Skeletal muscle satellite cell (primary cell): ENCODE results near the gene PGGT1B. TPM values are rescaled to one million over a fixed set of nuclear protein-coding genes. Genes with fewer than 3 reads are reported as not detected.
A peak's percentile ranks its signal among the peaks of the same experiment; 100 is the strongest.

Experiments
- H3K27me3 ChIP-seq: 2 replicates; pipeline ENCODE4 v1.7.0; 2013; ENCODE audit warnings: low read length; ENCODE audit not compliant: control insufficient read depth, insufficient read depth
- H3K36me3 ChIP-seq: 2 replicates; pipeline ENCODE4 v1.7.0; 2013; ENCODE audit warnings: mild to moderate bottlenecking, control low read depth, low read length; ENCODE audit not compliant: insufficient read depth
- H3K4me1 ChIP-seq: 2 replicates; pipeline ENCODE4 v1.7.0; 2013; ENCODE audit warnings: low read length; ENCODE audit not compliant: control insufficient read depth, insufficient read depth
- H3K4me2 ChIP-seq: 2 replicates; pipeline ENCODE4 v1.7.0; 2013; ENCODE audit warnings: mild to moderate bottlenecking, low read length
- H3K4me3 ChIP-seq: 2 replicates; pipeline ENCODE4 v1.7.0; 2013; ENCODE audit warnings: low read length
- H3K9ac ChIP-seq: 2 replicates; pipeline ENCODE4 v1.7.0; 2013; ENCODE audit warnings: mild to moderate bottlenecking, low read depth, low read length, moderate library complexity
- H3K9me3 ChIP-seq: replicated peaks from 2 replicates; pipeline ENCODE4 v1.7.0; 2013; ENCODE audit warnings: mild to moderate bottlenecking, control low read depth, low read length
- small RNA-seq: library from RNA; depleted of rRNA; stranded (forward); fragments of <200 nt; gene quantifications from one replicate; pipeline ENCODE3, GENCODE V24; 2012

The PGGT1B gene

DNA sequence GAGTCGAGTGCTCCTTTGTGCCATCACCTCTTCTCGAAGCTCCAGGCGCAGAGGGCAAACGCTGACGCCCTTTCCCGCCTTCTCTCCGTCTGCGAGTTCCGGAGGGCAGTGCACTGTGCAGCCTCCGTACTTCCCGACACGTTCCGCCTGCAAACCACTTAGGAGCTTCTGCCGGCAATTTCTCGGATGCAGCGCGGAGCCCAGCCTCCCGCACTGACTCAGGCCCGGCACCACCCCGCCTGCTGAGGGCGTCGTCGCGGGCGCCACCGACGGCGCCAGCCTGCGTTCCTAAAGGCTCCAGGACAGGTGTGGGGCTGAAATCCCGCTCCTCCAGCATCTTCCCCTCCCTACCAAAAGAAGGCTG is 83.7 kb downstream of the PGGT1B start:
- Histone ChIP-seq H3K4me2 (peak overlapping the region; percentile 96), H3K4me3 (no peak overlapping the region), H3K4me1 (peaks cover 6% of the 10 kb centered on the region), H3K27me3 (peaks cover 37% of the 10 kb centered on the region), H3K9ac (no peak overlapping the region), H3K36me3 (no peaks in the 10 kb centered on the region), H3K9me3 (no peaks in the 10 kb centered on the region)

DNA sequence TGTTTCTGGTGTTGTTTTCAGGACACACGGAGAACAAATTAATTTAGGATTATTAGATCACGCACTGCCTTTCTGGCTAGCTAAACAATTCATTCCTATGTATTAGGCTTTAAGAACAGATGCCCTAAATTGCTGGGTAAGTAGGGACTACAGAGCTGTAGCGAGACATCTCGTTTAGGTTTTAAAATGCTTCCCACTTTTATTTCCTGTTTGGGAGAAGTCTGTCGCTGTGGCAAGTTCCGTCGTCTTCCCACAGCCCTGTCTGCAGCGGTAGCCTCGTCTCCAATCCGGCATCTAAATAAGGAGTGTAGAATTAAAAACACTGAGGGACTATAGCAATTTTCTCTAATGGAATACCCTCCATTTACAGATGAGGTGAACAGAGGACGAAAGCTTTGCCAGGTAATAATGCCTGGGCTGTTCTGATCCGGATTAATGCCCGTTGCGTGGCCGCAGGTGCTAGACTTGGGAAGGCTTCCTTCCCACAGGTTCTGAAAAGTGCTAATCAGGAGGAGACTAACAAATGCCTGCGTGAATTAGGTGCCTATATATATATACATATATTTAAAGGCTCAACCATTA is 91.7 kb downstream of the PGGT1B start:
- H3K27me3 ChIP-seq = peaks cover 15% of the 10 kb centered on the region
- peak overlapping the region; percentile 99 for H3K4me3 ChIP-seq
- H3K36me3 ChIP-seq = no peaks in the 10 kb centered on the region
- no peak overlapping the region for H3K9ac ChIP-seq
- H3K9me3 ChIP-seq = no peaks in the 10 kb centered on the region
- H3K4me2 ChIP-seq = peak overlapping the region; percentile 100
- H3K4me1 ChIP-seq = peaks cover 5% of the 10 kb centered on the region

DNA sequence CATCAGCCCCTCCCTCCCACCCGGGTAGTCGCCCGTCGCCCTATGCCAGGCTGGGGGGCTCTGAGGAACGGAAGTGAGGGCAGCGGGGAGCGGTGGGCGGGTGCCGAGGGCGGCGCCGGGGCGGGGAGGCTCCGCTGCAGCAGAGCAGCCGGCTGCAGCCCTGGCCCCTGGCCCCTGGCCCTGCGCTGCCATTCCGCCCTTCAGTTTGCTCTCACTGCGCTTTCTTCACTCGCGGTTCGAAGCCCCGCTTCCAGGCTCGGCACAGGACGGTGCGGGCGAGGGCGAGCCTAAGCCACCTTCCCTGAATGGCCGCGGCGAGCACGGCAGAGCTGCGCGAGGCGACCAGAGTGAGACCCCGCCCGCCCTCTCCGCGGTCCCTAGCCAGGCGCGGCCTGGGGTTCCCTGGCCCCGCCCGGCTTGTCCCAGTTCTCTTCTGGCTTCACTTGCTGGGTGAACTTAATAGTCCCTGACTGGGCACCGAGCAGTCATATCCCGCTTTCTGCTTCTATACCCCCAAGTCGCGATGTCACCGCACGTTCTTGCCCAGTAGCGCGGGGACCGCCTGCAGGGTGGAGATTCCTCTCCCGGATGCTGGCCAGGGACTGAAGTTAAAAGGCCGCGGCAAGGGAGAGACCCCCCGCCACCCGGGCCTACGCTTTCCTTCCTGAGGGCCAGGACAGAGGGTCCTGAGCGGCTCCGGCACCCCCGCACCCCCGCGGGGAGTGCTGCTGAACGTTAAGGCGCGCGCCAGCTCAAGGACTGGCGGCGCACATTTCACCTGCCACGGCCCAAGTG is 92.3 kb downstream of the PGGT1B start:
- Histone ChIP-seq H3K9me3 (no peaks in the 10 kb centered on the region), H3K4me2 (peak overlapping the region; percentile 100), H3K4me3 (peak overlapping the region; percentile 99), H3K4me1 (peaks cover 5% of the 10 kb centered on the region), H3K27me3 (peaks cover 15% of the 10 kb centered on the region), H3K36me3 (no peaks in the 10 kb centered on the region), H3K9ac (peak overlapping the region; percentile 39)

DNA sequence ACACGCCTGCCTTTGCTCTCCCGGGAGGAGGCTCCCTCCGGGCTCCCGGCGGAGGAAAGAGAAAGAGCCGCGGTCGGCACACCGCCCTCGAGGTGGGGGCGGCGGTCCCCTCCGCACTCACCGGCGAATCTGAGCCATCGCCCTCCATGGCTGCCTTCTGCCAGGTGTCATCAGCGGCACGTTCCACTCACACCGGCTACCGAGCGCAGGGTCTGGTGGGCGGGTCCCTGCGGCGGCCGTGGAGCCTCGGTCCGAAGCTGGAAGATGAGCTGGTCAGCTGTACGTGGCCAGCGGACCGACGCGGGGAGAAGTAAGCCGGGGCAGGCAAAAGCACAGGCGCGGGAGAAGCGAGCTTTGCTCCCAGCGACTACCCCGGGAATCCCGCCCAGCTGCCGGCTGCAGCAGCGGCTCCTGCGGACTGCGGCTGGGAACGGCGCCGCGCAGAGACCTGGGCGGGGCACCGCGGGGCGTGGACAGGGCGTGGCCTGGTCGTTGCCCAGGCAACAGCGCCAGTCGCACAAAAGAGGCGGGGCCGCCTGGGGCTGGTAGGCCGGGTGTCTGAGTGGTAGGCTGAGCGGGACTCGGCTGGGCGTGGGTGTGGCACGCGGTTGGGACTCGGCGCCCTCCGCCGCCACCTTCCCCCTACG is 93.1 kb downstream of the PGGT1B start, which contains the start of gene TRIM36:
Gene TRIM36, minus strand, starts transcription at position 422 of the 647 bp plus-strand sequence. Its CDS starts 274 bp downstream, at position 148.
- Histone ChIP-seq H3K9me3 (no peaks in the 10 kb centered on the region), H3K4me2 (peak within 1 kb of the TSS; percentile 100), H3K4me3 (peak within 1 kb of the TSS; percentile 99), H3K36me3 (no peaks in the 10 kb centered on the region), H3K27me3 (peaks cover 15% of the 10 kb centered on the region), H3K9ac (peak within 1 kb of the TSS; percentile 83), H3K4me1 (peaks cover 5% of the 10 kb centered on the region)

DNA sequence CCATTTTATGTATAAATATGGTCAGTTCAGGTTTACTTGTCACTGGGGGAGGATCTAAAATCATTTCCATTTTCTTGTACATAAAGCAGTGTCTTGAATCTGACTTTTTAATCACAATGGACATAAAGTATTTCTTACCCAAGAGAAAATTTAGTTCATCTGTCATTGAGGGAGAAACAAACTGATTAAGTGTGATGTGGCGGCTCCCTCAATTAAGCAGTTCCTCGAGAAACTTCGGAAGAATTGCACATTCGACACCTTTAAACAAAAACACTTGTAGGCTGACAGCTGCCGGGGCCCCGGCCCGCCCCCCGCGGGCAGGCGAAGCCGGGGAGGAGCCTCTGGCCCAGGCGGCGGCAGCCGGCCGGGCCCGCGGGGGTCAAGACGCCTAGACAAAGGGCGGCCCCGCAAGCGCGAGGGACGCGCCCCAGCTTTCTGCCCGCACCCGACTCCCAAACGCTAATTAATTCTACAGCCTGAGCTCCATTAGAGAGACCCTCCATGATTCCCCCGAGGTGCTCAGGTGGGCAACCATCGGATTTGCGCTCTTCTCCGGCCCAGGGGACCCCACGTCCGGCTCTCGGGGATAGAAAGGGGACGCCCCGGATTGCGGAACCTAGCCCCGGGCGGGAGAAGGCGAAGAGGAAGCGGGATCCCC is 93.7 kb downstream of the PGGT1B start:
- peak overlapping the region; percentile 99 for H3K4me3 ChIP-seq
- H3K4me1 ChIP-seq = peaks cover 5% of the 10 kb centered on the region
- peak overlapping the region; percentile 100 for H3K4me2 ChIP-seq
- no peaks in the 10 kb centered on the region for H3K36me3 ChIP-seq
- peak overlapping the region; percentile 83 for H3K9ac ChIP-seq
- H3K27me3 ChIP-seq = peaks cover 15% of the 10 kb centered on the region
- no peaks in the 10 kb centered on the region for H3K9me3 ChIP-seq

DNA sequence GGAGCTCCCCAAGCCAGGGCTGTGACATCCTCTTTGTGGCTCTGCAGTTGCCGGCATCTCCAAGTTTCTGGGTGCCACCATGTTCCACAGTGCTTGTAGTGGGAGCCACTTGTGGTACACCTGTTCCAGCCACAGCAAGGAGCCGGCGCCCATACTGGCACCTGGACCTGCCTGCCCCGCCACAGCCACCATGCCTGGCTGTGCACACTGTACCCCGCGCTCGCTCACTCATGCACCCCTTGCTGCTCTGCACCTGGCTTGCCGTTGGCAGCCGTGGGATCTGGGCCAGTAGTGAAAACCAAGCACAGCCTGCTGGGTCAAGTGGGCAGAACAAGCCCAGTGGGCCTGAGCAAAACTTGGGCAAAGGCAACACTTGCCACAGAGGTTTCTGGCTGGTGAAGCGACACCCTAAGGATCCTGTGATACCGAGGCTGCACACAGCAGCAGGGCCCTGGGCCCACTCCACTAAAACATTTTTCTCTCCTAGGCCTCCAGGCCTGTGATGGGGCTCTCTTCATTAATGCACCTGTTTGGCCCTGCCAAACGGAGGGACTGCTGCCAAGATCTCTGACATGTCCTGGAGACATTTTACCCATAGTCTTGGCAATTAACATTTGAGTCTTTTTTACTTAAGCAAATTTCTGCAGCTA is 95.8 kb downstream of the PGGT1B start:
- Histone ChIP-seq H3K4me2 (no peak overlapping the region), H3K27me3 (peaks cover 8% of the 10 kb centered on the region), H3K4me1 (peaks cover 5% of the 10 kb centered on the region), H3K36me3 (no peaks in the 10 kb centered on the region), H3K9me3 (no peaks in the 10 kb centered on the region), H3K4me3 (no peak overlapping the region), H3K9ac (no peak overlapping the region)

DNA sequence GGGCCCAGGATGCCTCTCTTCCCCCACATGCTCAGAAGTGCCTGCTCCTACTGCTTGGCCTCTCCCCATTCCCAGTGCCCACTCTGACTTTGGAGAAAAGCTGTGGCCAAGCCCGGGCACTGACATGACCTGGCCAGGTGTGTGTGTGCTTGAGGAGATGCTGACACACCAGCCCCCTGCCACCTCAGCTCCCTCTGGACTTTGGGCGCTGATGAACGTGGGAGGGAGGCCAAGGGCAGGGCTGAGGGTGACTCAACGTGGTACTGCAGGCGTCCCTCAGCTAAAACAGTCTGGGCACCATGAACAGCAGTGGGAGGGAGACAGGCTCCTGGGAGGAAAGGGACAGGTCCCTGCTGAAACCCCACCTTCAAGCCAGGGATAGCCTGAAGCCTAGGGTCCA is 96.9 kb downstream of the PGGT1B start:
- H3K4me3 ChIP-seq = no peak overlapping the region
- H3K4me1 ChIP-seq = peaks cover 4% of the 10 kb centered on the region
- H3K27me3 ChIP-seq = peaks cover 5% of the 10 kb centered on the region

DNA sequence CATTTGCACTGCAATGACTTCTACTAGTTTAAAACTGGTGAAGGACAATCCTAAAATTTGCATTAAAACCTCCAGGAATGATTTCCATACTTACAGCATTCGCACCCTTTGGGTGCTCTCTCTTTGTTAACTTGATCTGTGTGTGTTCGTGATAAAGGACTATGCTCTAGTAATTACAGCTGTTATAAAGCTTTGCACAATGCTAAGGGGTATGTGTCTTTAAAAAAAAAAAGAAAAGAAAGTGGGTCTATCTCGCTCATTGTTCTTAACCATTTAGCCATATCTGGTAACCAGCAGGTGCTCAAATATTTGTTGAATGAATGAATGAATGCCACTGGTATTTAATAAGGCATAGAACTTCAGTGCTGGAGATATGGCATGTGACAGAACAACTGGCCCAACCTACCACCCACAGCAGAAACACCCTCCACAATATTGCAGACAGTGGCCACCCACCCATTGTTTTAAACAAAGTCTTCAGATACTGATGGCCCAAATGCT is 101.7 kb downstream of the PGGT1B start:
- H3K36me3 ChIP-seq = no peaks in the 10 kb centered on the region
- no peaks in the 10 kb centered on the region for H3K9me3 ChIP-seq
- H3K9ac ChIP-seq = no peak overlapping the region
- H3K27me3 ChIP-seq = no peaks in the 10 kb centered on the region
- H3K4me3 ChIP-seq = no peak overlapping the region
- no peak overlapping the region for H3K4me2 ChIP-seq
- no peaks in the 10 kb centered on the region for H3K4me1 ChIP-seq

More for the DNA sequence above, 96.9 kb downstream of the PGGT1B start:
- no peak overlapping the region for H3K9ac ChIP-seq
- no peak overlapping the region for H3K4me2 ChIP-seq
- no peaks in the 10 kb centered on the region for H3K36me3 ChIP-seq
- no peaks in the 10 kb centered on the region for H3K9me3 ChIP-seq

Small RNA genes lying within 50 kb of the gene (small RNA-seq; reads per million reads assigned to genes)
- not detected for gene HMGN1P15
